Measurements from ENCODE around the gene ZNF516.

- TF ChIP-seq REST (IDR thresholded peaks at IDR 0.05; ENCODE audit: insufficient replicate concordance, low read depth) (no peak), CTCF (IDR thresholded peaks at IDR 0.05; ENCODE audit: insufficient read depth, low read length) (no peak)
These were observed 63.4 kb downstream of the ZNF516 start for GRCh38 chr18:76431437-76432273.
